HG03565 (cell line): ENCODE data around the gene SNX1.
"Not testable (repeated sequence)": the region's sequence is repeated elsewhere in the genome, so short reads cannot be mapped to it uniquely, and the experiment has no call there.

Experiments used
- ATAC-seq: cut with Tn5 transposase; IDR thresholded peaks from one replicate; pipeline ENCODE4 v1.9.1; 2021; ENCODE audit warnings: mild to moderate bottlenecking, moderate library complexity; ENCODE audit not compliant: unreplicated experiment

SNX1 gene

GRCh38 chr15:64111679-64112050 is 15.9 kb downstream of the SNX1 start:
- ATAC-seq = no peak

DNA sequence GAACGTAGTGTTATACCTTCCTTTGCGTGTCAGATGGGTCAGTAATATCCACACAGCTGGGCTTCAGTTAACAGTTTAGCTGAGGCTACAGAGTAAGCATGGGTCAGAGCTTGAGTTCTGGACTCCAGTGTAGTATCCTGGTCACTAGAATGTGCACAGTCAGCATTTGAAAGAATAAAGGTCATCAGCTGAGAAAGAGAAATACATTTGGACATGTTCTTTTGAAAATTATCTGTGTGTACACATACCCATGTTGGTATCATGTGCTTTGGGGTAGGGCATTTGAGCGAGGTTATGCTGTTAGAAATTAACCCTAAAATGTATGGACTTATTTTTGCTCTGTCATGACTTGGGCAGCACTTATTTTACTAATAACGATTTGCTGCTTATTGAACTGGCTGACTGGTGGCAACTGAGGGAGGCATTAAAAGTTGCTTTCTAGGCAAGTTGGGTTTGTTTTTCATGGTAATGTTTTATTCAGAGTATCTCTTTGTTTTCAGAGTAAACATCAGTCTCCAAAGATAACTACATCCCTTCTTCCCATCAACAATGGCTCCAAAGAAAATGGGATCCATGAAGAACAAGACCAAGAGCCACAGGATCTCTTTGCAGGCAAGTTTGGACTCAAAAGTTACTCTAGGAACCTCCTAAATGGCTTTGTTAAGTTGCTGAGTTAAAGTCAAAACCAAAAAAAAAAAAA is 16.4 kb downstream of the SNX1 start:
- ATAC-seq = no peak

DNA sequence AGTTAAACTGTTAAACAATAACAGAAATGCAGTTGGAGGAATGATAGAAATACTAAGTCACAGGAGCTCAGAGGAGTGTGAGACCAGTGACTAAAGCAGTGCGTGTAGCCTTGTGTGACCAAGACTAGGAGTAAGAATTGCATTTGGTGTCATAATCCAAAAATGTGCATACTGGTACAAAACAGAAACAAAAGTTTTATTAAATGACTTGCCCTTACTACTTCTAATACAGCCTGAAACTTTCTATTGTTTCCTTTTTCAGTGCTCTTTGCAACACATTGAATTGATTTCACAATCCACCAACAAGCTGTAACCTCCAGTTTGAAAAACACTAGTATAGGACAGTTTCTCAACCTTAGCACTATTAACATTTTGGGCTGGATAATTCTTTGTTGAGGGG is 17.1 kb downstream of the SNX1 start:
- no peak for ATAC-seq

- ATAC-seq = no peak
These were observed 22.1 kb downstream of the SNX1 start for GRCh38 chr15:64117759-64118487.

GRCh38 chr15:64120322-64120721 is 24.5 kb downstream of the SNX1 start:
- ATAC-seq = not testable (repeated sequence)

DNA sequence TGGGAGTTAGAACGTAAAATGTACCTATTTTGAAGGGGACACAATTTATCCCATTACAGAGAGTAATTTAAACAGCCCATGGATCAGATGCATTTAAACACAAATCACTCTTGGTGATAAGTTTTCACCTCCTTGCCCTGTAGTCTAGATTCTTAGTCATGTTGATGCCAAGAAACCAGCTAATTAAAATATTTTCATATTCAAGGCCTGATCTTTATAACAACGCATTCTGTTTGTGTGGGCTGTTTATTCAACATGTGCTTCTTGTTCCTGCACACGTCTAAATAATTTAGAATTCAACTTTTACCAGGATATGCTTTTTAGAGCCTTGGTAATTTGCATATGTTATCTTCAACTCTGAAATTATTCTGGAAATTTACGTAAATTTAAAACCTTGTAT is 25.8 kb downstream of the SNX1 start:
- ATAC-seq = no peak

GRCh38 chr15:64122444-64122843 is 26.7 kb downstream of the SNX1 start:
- no peak for ATAC-seq

DNA sequence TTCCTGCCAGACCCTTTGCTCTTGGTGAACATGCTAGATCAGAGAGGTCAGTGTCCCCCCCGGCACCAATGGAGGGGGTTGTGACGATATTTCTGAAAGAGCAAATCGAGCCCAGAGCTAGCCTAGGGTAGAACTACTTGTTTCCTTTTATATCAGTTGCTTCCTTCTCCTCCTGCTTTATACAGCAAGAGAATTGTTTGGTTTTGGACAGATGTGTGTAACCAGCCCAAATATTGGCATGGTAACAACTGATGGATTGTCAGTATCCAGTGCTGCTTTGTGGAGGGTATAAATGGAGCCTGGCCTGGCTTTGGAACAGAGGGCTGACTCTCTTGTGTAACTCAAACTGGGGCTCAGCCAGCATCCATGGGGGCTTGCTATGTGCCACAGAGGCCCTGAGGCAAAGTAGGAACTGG is 27.2 kb downstream of the SNX1 start:
- no peak for ATAC-seq

- ATAC-seq = no peak
These were observed 30.2 kb downstream of the SNX1 start for GRCh38 chr15:64125978-64126377.

- no peak for ATAC-seq
These were observed 31.9 kb downstream of the SNX1 start for GRCh38 chr15:64127521-64128270.

DNA sequence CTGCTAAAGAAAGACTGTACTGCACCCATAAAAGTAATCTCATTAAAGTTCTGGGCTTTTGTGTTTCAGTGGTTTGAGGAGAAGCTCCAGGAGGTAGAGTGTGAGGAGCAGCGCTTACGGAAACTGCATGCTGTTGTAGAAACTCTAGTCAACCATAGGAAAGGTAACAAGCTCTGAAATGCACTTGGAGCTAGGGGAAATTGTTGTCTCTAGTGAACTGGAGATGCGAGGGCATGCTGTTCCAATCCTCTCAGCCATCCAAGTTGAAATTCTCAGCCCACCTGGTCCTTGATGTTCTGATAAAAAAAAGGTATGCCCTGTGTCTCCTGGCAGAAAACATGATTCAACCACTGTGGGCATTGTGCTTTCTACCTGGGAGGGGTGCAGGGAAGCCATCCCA is 34.4 kb downstream of the SNX1 start:
- no peak for ATAC-seq

DNA sequence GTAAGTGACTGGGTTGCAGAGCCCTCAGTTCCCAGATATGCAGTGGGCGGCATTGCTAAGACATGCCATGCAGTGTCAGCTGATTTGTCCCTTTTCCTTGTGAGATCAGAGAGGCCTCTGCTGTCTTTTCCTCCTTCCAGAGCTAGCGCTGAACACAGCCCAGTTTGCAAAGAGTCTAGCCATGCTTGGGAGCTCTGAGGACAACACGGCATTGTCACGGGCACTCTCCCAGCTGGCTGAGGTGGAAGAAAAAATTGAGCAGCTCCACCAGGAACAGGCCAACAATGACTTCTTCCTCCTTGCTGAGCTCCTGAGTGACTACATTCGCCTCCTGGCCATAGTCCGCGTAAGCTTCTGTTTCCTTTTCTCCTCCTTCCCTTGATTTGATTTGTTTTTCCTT is 35.8 kb downstream of the SNX1 start:
- ATAC-seq = no peak

DNA sequence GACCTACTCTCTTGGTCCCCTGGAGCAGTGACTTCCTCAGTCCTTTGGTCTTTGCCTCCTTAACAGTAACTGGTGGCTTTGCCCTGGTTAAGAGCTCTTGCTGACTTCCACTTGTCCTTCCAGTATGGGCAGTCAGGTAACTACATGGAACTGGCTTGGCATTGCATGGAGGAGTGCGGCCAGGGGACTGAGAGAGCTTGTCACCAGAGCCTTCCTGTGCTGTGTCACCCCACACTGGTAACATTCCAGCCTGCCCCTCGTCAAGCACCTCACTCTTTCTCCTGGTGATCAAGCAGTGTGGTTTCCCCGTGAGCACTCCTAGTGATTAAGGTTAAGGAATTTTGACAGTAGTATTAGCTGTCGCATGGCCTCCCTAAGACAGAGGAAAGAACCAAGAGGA is 36.4 kb downstream of the SNX1 start:
- no peak for ATAC-seq

GRCh38 chr15:64133623-64134344 is 38.0 kb downstream of the SNX1 start:
- ATAC-seq = no peak

DNA sequence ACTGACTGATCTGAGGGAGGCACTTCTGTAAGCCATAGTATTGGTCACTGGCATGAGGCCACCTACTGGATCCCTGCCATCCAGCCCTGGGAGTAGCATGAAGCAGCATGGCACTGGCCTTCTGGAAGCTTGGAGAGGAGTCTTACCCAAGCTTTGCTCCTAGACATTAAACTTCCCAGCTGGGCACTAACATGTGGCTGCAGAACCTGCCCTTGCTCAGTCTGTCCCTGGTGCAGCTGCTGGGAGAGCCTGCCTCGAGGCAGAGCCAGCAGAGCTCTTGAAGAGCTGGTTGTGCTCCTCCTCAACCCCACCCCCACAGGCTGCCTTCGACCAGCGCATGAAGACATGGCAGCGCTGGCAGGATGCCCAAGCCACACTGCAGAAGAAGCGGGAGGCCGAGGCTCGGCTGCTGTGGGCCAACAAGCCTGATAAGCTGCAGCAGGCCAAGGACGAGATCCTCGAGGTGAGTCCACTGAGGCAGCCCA is 38.6 kb downstream of the SNX1 start:
- no peak for ATAC-seq

GRCh38 chr15:64136347-64136746 is 40.6 kb downstream of the SNX1 start:
- ATAC-seq = no peak

- ATAC-seq = no peak
These were observed 41.5 kb downstream of the SNX1 start for GRCh38 chr15:64137226-64137833.

DNA sequence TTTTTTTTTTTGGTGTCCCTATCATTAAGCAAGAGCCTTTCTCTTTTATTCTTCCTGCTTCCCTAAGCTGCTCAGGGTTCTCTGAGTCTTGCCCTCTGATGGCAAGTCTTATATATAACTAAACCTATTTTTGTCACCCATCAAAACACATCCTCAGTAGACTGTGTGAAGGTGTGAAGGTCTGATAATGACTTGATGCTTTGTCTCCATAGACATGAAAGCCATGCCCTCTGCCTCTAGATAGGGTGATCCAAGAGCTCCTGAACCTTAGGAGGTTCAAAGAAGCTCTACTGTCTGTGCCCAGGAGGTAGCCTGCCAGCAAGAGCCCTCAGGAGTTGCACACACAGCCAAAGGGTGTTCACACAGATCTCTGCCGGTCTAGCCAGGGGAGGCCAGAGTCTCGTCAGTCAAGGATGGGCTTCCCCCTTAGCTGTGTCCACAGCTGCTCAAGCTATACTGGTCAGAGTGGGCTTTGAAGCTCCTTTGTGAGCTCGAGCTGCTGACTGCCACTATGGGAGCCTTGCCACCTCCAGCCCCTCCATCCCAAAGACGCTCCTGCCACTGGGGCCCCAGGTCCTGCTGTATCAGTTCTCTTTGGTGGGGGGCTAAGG is 42.7 kb downstream of the SNX1 start:
- ATAC-seq = no peak

GRCh38 chr15:64141798-64142512 is 46.2 kb downstream of the SNX1 start:
- no peak for ATAC-seq

- ATAC-seq = no peak
These were observed 47.5 kb downstream of the SNX1 start for GRCh38 chr15:64143276-64143675.
